HepG2 (cell line): Measurements from ENCODE around the gene STARD13.

Source experiments
- CEBPG ChIP-seq: IDR thresholded peaks from 2 replicates; pipeline ENCODE4 v1.6.1; 2016
- CTCF ChIP-seq: sonication (generic); formaldehyde crosslinking; IDR thresholded peaks from 2 replicates; pipeline ENCODE4 v1.5.0; 2020; ENCODE audit warnings: mild to moderate bottlenecking, missing genetic modification reagents, moderate library complexity
- MYNN ChIP-seq: sonication (generic); formaldehyde crosslinking; IDR thresholded peaks from 2 replicates; pipeline ENCODE4 v1.4.0; 2020; ENCODE audit warnings: mild to moderate bottlenecking, low read depth, missing genetic modification reagents
- RAD51 ChIP-seq: fragments of 450-650 bp; IDR thresholded peaks from 2 replicates; pipeline ENCODE4 v1.6.1; 2016; ENCODE audit warnings: borderline replicate concordance
- TFAP4 ChIP-seq: sonication (generic); IDR thresholded peaks from 2 replicates; pipeline ENCODE4 v1.6.1; 2016; ENCODE audit warnings: low read depth, borderline replicate concordance
- ZBTB43 ChIP-seq: sonication (generic); formaldehyde crosslinking; conservative IDR thresholded peaks from 2 replicates; pipeline ENCODE4 v1.4.0; 2020; ENCODE audit warnings: missing genetic modification reagents
- ZBTB8A ChIP-seq: sonication (generic); formaldehyde crosslinking; IDR thresholded peaks from 2 replicates; pipeline ENCODE4 v1.4.0; 2020; ENCODE audit warnings: mild to moderate bottlenecking, low read depth, missing genetic modification reagents, borderline replicate concordance
- ZNF329 ChIP-seq: sonication (generic); formaldehyde crosslinking; IDR thresholded peaks from 2 replicates; pipeline ENCODE4 v1.9.0; 2021; ENCODE audit warnings: low read depth, mild to moderate bottlenecking, missing genetic modification reagents
- ZNF558 ChIP-seq: sonication (generic); formaldehyde crosslinking; IDR thresholded peaks from 2 replicates; pipeline ENCODE4 v1.9.0; 2022; ENCODE audit warnings: mild to moderate bottlenecking, missing genetic modification reagents, borderline replicate concordance
- ZZZ3 ChIP-seq: sonication (generic); formaldehyde crosslinking; IDR thresholded peaks from 2 replicates; pipeline ENCODE4 v1.4.0; 2020; ENCODE audit warnings: missing genetic modification reagents, mild to moderate bottlenecking, borderline replicate concordance

- TF ChIP-seq MYNN (CRISPR knock-in tag) = no peak
- TF ChIP-seq RAD51 = no peak
- TF ChIP-seq ZBTB43 (CRISPR knock-in tag) = no peak
- no peak for TF ChIP-seq ZZZ3
- TF ChIP-seq TFAP4 = no peak
- TF ChIP-seq ZNF329 (CRISPR knock-in tag) = no peak
- TF ChIP-seq CTCF (CRISPR knock-in tag) = no peak
- TF ChIP-seq ZBTB8A (CRISPR knock-in tag) = no peak
- no peak for TF ChIP-seq ZNF558 (CRISPR knock-in tag)
- no peak for TF ChIP-seq CEBPG (CRISPR knock-in tag)
Measured at GRCh38 chr13:33230178-33230881, 55.2 kb downstream of the STARD13 start.
